Hematopoietic multipotent progenitor cell treated with erythropoietin and hydrocortisone succinate and interleukin-3 and kit ligand, for 4 days (in vitro differentiated cells): Measurements from ENCODE around the gene GABRD.
A peak's percentile ranks its signal among the peaks of the same experiment; 100 is the strongest.

Experiments
- DNase-seq: peaks from one replicate; pipeline ENCODE4 v3.0.0-alpha.2; 2015

The GABRD gene

GRCh38 chr1:1986451-1987141, 32.5 kb upstream of the GABRD start:
- DNase-seq: no peak

GRCh38 chr1:1987142-1987510, 32.0 kb upstream of the GABRD start:
- DNase-seq: no peak

- DNase-seq: no peak
Observed at GRCh38 chr1:1988061-1988945, 30.8 kb upstream of the GABRD start.

GRCh38 chr1:1989102-1989542, 30.0 kb upstream of the GABRD start:
- DNase-seq: no peak

- no peak for DNase-seq
Observed at GRCh38 chr1:1989789-1990188, 29.4 kb upstream of the GABRD start.

- no peak for DNase-seq
Observed at GRCh38 chr1:1990222-1990621, 28.9 kb upstream of the GABRD start.

GRCh38 chr1:1994536-1994935, 24.6 kb upstream of the GABRD start:
- DNase-seq: no peak

- peak; percentile 76 for DNase-seq
Observed at GRCh38 chr1:1996207-1996651, 22.9 kb upstream of the GABRD start.

- DNase-seq: no peak
Observed at GRCh38 chr1:1997576-1997975, 21.6 kb upstream of the GABRD start.

GRCh38 chr1:2000432-2000831, 18.7 kb upstream of the GABRD start:
- no peak for DNase-seq

- DNase-seq: no peak
Observed at GRCh38 chr1:2000850-2001249, 18.3 kb upstream of the GABRD start.

- DNase-seq: no peak
Observed at GRCh38 chr1:2001773-2002411, 17.3 kb upstream of the GABRD start.

GRCh38 chr1:2003541-2004131, 15.5 kb upstream of the GABRD start, which contains the start of gene CFAP74:
CFAP74 (minus strand) TSS chr1:2003786; CDS start chr1:1990956, 12,830 bp downstream.
- DNase-seq: peak; percentile 66

- no peak for DNase-seq
Observed at GRCh38 chr1:2004856-2005255, 14.3 kb upstream of the GABRD start.

GRCh38 chr1:2009101-2010053, 9.8 kb upstream of the GABRD start:
- DNase-seq: no peak

GRCh38 chr1:2014181-2014580, 5.0 kb upstream of the GABRD start:
- DNase-seq: no peak

GRCh38 chr1:2014741-2015735, 4.1 kb upstream of the GABRD start:
- no peak for DNase-seq

- no peak for DNase-seq
Observed at GRCh38 chr1:2016123-2016522, 3.0 kb upstream of the GABRD start.

GRCh38 chr1:2018217-2019171, 651 bp upstream of the GABRD start:
- DNase-seq: no peak
